ENCODE data around the gene ZIC2. TPM values are rescaled to one million over a fixed set of nuclear protein-coding genes. Genes with fewer than 3 reads are reported as not detected.

Gene ZIC2
- total and polyA plus RNA-seq, 2 of the 4 experiments (the other 2 are of a cell fraction) = not detected

- no peak overlapping the region for H3K18ac ChIP-seq (ENCODE audit: low read depth, low read length)
- no peak overlapping the region for H4K91ac ChIP-seq (ENCODE audit: insufficient read depth, low read depth, low read length)
- H3K23ac ChIP-seq (ENCODE audit: low read depth, low read length) = no peak overlapping the region
- TF ChIP-seq MAFK (IDR thresholded peaks at IDR 0.05; ENCODE audit: low read depth, low read length) (no peak), RCOR1 (IDR thresholded peaks at IDR 0.05; ENCODE audit: insufficient replicate concordance, low read length) (no peak), NFE2L2 (IDR thresholded peaks at IDR 0.05; ENCODE audit: low read depth, low read length) (no peak), CHD1 (IDR thresholded peaks at IDR 0.05; ENCODE audit: low read depth, low read length) (no peak), FOS (IDR thresholded peaks at IDR 0.05; ENCODE audit: low read depth, low read length) (no peak), ELK1 (IDR thresholded peaks at IDR 0.05; ENCODE audit: borderline replicate concordance, low read depth, low read length) (no peak), RAD21 (IDR thresholded peaks at IDR 0.05; ENCODE audit: low read length) (no peak), SMC3 (IDR thresholded peaks at IDR 0.05; ENCODE audit: low read depth, low read length) (no peak), CEBPB (IDR thresholded peaks at IDR 0.05; ENCODE audit: low read depth, low read length) (no peak), MAZ (IDR thresholded peaks at IDR 0.05; ENCODE audit: borderline replicate concordance, low read depth, low read length) (no peak), MXI1 (IDR thresholded peaks at IDR 0.05; ENCODE audit: borderline replicate concordance, low read depth, low read length) (no peak)
- TF ChIP-seq, protein P1, sequence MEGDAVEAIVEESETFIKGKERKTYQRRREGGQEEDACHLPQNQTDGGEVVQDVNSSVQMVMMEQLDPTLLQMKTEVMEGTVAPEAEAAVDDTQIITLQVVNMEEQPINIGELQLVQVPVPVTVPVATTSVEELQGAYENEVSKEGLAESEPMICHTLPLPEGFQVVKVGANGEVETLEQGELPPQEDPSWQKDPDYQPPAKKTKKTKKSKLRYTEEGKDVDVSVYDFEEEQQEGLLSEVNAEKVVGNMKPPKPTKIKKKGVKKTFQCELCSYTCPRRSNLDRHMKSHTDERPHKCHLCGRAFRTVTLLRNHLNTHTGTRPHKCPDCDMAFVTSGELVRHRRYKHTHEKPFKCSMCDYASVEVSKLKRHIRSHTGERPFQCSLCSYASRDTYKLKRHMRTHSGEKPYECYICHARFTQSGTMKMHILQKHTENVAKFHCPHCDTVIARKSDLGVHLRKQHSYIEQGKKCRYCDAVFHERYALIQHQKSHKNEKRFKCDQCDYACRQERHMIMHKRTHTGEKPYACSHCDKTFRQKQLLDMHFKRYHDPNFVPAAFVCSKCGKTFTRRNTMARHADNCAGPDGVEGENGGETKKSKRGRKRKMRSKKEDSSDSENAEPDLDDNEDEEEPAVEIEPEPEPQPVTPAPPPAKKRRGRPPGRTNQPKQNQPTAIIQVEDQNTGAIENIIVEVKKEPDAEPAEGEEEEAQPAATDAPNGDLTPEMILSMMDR (conservative IDR thresholded peaks at IDR 0.05; ENCODE audit: low read depth, low read length) = no peak
- TF ChIP-seq, protein P2, sequence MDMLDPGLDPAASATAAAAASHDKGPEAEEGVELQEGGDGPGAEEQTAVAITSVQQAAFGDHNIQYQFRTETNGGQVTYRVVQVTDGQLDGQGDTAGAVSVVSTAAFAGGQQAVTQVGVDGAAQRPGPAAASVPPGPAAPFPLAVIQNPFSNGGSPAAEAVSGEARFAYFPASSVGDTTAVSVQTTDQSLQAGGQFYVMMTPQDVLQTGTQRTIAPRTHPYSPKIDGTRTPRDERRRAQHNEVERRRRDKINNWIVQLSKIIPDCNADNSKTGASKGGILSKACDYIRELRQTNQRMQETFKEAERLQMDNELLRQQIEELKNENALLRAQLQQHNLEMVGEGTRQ (IDR thresholded peaks at IDR 0.05; ENCODE audit: low read depth, low read length) = no peak
- no peak overlapping the region for H2BK20ac ChIP-seq (ENCODE audit: low read depth, low read length)
- no peaks in the 10 kb centered on the region for H3K4me1 ChIP-seq (ENCODE audit: control insufficient read depth, insufficient read depth, low read length)
- dilution Hi-C loops (cut with HindIII; ENCODE audit: low sequenced_read_pairs, unreplicated experiment) = no loop called here
- no peaks in the 10 kb centered on the region for H3K36me3 ChIP-seq (ENCODE audit: control insufficient read depth, insufficient read depth, low read length)
- H4K20me1 ChIP-seq (ENCODE audit: insufficient read depth, low read length) = no peaks in the 10 kb centered on the region
- no peak overlapping the region for H2BK15ac ChIP-seq (ENCODE audit: low read depth, low read length)
- no peak overlapping the region; the same call in 1 of the 2 replicates for H3K4me3 ChIP-seq (ENCODE audit: insufficient read depth, low read depth, low read length)
- no peak for DNase-seq
- H4K8ac ChIP-seq (ENCODE audit: low read depth in 2 of 2, low read length in 2 of 2) = no peak overlapping the region
- no peak overlapping the region for H3K4ac ChIP-seq (ENCODE audit: low read depth, low read length)
- CTCF ChIA-PET = no interaction called here
- no peak overlapping the region for H2AK5ac ChIP-seq (ENCODE audit: low read depth, low read length)
- ATAC-seq (ENCODE audit: low read depth) = peak; percentile 37; the same call in 1 of the 2 replicates
- H3K79me1 ChIP-seq (ENCODE audit: low read depth in 1 of 2, low read length in 2 of 2) = no peaks in the 10 kb centered on the region
- intact Hi-C loops (cut with micrococcal nuclease) = no loop called here
- peaks cover 8% of the 10 kb centered on the region; the same call in 1 of the 2 replicates for H3K9me3 ChIP-seq (ENCODE audit: control insufficient read depth, insufficient read depth, low read length)
- no peaks in the 10 kb centered on the region for H3K9me1 ChIP-seq (ENCODE audit: insufficient read depth, low read length)
- no peak overlapping the region for H3K56ac ChIP-seq (ENCODE audit: extremely low read depth, insufficient read depth, low read length)
- no peak overlapping the region for H2BK5ac ChIP-seq (ENCODE audit: low read depth, low read length, poor library complexity, severe bottlenecking)
- no peak overlapping the region for H3K9ac ChIP-seq (ENCODE audit: low read depth, low read length)
- no peak overlapping the region for H2AK9ac ChIP-seq (replicated peaks; ENCODE audit: low read depth, low read length, poor library complexity)
- no TSS peak for BruUV-seq (replicated peaks)
- no peak overlapping the region for H3K27ac ChIP-seq (ENCODE audit: insufficient read depth, low read length)
- H2AFZ ChIP-seq (replicated peaks; ENCODE audit: low read length, poor library complexity) = peak overlapping the region; percentile 34
- POLR2A ChIA-PET (ENCODE audit: unreplicated experiment) = interaction anchor here (0.6 kb wide), 1 partner anchor 17 kb away, joined by 5 read pairs; no protein-coding TSS in a partner anchor
- H2BK120ac ChIP-seq (ENCODE audit: low read depth, low read length) = no peak overlapping the region
- WGBS, 2 experiments (ENCODE audit: extremely low coverage in 2 of 2, insufficient read length in 1 of 2) = 4% methylated on average over 15 of the region's 68 CpGs; no CpG with 5 or more reads in 1 of the 2 experiments
- H4K5ac ChIP-seq (ENCODE audit: low read depth, low read length) = no peak overlapping the region
- H3K4me2 ChIP-seq (ENCODE audit: low read depth, low read length) = no peak overlapping the region; the same call in 1 of the 2 replicates
- no peak overlapping the region for H3K14ac ChIP-seq (replicated peaks; ENCODE audit: low read depth, low read length)
- in situ Hi-C loops (cut with MboI; ENCODE audit: low sequenced_read_pairs) = no loop called here
- peaks cover 89% of the 10 kb centered on the region for H3K27me3 ChIP-seq (ENCODE audit: control insufficient read depth, insufficient read depth, low read length)
Measured at GRCh38 chr13:99956473-99957349, 24.9 kb upstream of the ZIC2 start.

Data from IMR-90 (cell line).